Breast epithelium (tissue), 3 donors: Measurements from ENCODE around the gene ARHGEF26.

Source experiments
- POLR2A ChIP-seq: fragments of 450-650 bp; IDR thresholded peaks from one replicate; pipeline ENCODE4 v1.6.1; 2016; ENCODE audit warnings: antibody characterized with exemption, mild to moderate bottlenecking, moderate library complexity
- POLR2AphosphoS5 ChIP-seq, 3 donors: sonication (generic); formaldehyde crosslinking; IDR thresholded peaks; one replicate each; pipeline ENCODE4 v1.6.1; 2017; ENCODE audit warnings: antibody characterized with exemption in 3 of 3
- TF ChIP-seq, protein P1 (sequence below), 3 donors: fragments of 450-650 bp; IDR thresholded peaks; one replicate each; pipeline ENCODE4 v1.5.1; 2016 to 2017; ENCODE audit warnings: antibody characterized with exemption in 3 of 3, mild to moderate bottlenecking in 3 of 3, moderate library complexity in 3 of 3

DNA sequence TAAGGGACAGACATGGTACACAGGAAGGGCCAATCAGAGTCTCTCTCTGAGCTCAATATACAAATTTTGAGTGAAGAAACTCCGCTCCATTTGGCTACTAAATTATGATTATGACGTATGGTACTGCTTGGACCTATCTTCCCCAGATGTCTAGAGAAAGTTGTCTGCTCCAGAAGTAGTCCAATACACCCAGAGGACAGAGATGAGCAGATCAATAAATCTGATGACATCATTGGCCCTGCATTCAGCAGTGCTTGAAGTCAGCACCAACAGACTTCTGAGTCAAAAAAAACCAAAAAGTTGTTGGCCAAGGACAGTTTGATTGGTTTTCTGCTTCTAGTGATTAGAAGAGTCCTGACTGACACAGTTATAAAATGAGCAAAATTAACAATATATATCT, 19.9 kb upstream of the ARHGEF26 start:
- TF ChIP-seq, protein P1, sequence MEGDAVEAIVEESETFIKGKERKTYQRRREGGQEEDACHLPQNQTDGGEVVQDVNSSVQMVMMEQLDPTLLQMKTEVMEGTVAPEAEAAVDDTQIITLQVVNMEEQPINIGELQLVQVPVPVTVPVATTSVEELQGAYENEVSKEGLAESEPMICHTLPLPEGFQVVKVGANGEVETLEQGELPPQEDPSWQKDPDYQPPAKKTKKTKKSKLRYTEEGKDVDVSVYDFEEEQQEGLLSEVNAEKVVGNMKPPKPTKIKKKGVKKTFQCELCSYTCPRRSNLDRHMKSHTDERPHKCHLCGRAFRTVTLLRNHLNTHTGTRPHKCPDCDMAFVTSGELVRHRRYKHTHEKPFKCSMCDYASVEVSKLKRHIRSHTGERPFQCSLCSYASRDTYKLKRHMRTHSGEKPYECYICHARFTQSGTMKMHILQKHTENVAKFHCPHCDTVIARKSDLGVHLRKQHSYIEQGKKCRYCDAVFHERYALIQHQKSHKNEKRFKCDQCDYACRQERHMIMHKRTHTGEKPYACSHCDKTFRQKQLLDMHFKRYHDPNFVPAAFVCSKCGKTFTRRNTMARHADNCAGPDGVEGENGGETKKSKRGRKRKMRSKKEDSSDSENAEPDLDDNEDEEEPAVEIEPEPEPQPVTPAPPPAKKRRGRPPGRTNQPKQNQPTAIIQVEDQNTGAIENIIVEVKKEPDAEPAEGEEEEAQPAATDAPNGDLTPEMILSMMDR (IDR thresholded peaks at IDR 0.05) = no peak
- no peak for TF ChIP-seq POLR2AphosphoS5 (IDR thresholded peaks at IDR 0.05)
- TF ChIP-seq POLR2A = no peak
